Lower leg skin (tissue), 3 donors: Measurements from ENCODE around the gene TRPC3.

ENCODE experiments used
- CTCF ChIP-seq, 3 donors: fragments of 450-650 bp; IDR thresholded peaks; one replicate each; pipeline ENCODE4 v1.5.1; 2016; ENCODE audit warnings: antibody characterized with exemption in 3 of 3, mild to moderate bottlenecking in 3 of 3, moderate library complexity in 2 of 3
- POLR2A ChIP-seq, 2 donors: fragments of 450-650 bp; IDR thresholded peaks; one replicate each; pipeline ENCODE4 v1.6.1; 2016 to 2017; ENCODE audit warnings: antibody characterized with exemption in 2 of 2, mild to moderate bottlenecking in 1 of 2, moderate library complexity in 1 of 2

- TF ChIP-seq POLR2A (IDR thresholded peaks at IDR 0.05) (no peak), CTCF (IDR thresholded peaks at IDR 0.05) (no peak)
These were observed 17.2 kb downstream of the TRPC3 start for GRCh38 chr4:121934635-121935034.
